ENCODE data around the gene IGSF9.

- TF ChIP-seq EZH2 (IDR thresholded peaks at IDR 0.05; ENCODE audit: borderline replicate concordance, low read length) (no peak), CTCF (conservative IDR thresholded peaks at IDR 0.05 in 1 of 2, IDR thresholded peaks at IDR 0.05 in 1 of 2; ENCODE audit: extremely low read depth in 1 of 2, insufficient read depth in 1 of 2, low read depth in 1 of 2, low read length in 2 of 2) (no peak)
These were observed 37.1 kb downstream of the IGSF9 start for GRCh38 chr1:159908031-159908940.

Data from mammary epithelial cell (primary cell).